ENCODE results near the gene TLE3.

GRCh38 chr15:70026991-70027390 lies 70.7 kb downstream of the TLE3 start:
- TF ChIP-seq POLR2A (IDR thresholded peaks at IDR 0.05; ENCODE audit: low read length) (no peak), JUNB (IDR thresholded peaks at IDR 0.05) (no peak), CTCF (IDR thresholded peaks at IDR 0.05) (no peak), E2F6 (IDR thresholded peaks at IDR 0.05; ENCODE audit: borderline replicate concordance, low read depth) (no peak), CHD4 (IDR thresholded peaks at IDR 0.05; ENCODE audit: borderline replicate concordance) (no peak), KDM1A (IDR thresholded peaks at IDR 0.05; ENCODE audit: low read depth) (no peak), NPAS2 (CRISPR knock-in tag; IDR thresholded peaks at IDR 0.05; ENCODE audit: borderline replicate concordance) (no peak), ZNF302 (CRISPR knock-in tag; IDR thresholded peaks at IDR 0.05) (no peak)

All from A549 (cell line).